ENCODE data around the gene CNIH2. TPM values are rescaled to one million over a fixed set of nuclear protein-coding genes. Genes with fewer than 3 reads are reported as not detected.

The CNIH2 gene
- total and polyA plus RNA-seq, 9 of the 15 experiments (the other 6 are each of a cell fraction or from before 2014, with no cell fraction given), result 0.26 to 0.89 (median 0.40) TPM; not detected in 4

DNA sequence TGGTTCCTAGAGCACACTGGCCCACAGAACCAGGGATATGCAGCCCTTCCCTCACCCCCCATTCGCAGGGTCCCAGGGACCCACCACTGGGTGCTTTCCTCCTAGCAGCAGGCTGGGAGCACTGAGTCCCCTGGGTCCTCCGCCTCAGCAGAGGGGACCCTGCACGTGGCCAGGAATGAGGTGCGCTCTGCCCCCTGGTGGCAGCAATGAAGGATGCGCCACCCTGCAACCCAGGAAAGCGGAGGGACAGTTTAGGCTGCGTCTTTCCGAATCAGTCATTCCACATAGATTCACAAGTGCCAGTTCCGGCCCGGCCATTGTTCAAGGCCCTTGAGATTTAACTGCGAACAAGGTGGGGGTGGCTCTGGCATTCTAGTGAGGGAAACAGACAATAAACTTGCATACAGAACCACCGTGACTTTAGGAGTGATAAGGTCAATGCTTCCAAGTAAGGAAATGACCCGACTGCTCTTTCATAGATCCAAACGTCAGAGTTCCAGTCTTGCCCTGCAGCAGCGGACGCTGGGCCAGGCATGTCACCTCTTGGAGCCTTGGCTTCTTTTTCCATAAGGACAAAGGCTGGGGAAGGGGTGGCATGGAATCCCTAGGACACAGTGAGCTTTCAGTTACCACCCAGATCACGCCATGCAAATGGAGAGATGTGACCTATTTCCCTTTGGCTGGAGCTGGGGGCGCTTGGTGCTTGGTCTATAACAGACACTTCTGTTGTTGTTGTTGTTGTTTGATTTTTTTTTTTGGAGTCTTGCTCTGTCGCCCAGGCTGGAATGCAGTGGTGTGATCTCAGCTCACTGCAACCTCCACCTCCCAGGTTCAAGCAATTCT is 50.5 kb downstream of the CNIH2 start (continued):
- TF ChIP-seq, protein P1, sequence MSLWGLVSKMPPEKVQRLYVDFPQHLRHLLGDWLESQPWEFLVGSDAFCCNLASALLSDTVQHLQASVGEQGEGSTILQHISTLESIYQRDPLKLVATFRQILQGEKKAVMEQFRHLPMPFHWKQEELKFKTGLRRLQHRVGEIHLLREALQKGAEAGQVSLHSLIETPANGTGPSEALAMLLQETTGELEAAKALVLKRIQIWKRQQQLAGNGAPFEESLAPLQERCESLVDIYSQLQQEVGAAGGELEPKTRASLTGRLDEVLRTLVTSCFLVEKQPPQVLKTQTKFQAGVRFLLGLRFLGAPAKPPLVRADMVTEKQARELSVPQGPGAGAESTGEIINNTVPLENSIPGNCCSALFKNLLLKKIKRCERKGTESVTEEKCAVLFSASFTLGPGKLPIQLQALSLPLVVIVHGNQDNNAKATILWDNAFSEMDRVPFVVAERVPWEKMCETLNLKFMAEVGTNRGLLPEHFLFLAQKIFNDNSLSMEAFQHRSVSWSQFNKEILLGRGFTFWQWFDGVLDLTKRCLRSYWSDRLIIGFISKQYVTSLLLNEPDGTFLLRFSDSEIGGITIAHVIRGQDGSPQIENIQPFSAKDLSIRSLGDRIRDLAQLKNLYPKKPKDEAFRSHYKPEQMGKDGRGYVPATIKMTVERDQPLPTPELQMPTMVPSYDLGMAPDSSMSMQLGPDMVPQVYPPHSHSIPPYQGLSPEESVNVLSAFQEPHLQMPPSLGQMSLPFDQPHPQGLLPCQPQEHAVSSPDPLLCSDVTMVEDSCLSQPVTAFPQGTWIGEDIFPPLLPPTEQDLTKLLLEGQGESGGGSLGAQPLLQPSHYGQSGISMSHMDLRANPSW (CRISPR knock-in tag; IDR thresholded peaks at IDR 0.05), result no peak
- peak; percentile 4; the same call in 1 of the 2 replicates for TF ChIP-seq STAG1 (CRISPR knock-in tag; IDR thresholded peaks at IDR 0.05; ENCODE audit: borderline replicate concordance)
- TF ChIP-seq ZNF696 (CRISPR knock-in tag; conservative IDR thresholded peaks at IDR 0.05), result no peak
- TF ChIP-seq, protein P2, sequence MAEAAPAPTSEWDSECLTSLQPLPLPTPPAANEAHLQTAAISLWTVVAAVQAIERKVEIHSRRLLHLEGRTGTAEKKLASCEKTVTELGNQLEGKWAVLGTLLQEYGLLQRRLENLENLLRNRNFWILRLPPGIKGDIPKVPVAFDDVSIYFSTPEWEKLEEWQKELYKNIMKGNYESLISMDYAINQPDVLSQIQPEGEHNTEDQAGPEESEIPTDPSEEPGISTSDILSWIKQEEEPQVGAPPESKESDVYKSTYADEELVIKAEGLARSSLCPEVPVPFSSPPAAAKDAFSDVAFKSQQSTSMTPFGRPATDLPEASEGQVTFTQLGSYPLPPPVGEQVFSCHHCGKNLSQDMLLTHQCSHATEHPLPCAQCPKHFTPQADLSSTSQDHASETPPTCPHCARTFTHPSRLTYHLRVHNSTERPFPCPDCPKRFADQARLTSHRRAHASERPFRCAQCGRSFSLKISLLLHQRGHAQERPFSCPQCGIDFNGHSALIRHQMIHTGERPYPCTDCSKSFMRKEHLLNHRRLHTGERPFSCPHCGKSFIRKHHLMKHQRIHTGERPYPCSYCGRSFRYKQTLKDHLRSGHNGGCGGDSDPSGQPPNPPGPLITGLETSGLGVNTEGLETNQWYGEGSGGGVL (CRISPR knock-in tag; IDR thresholded peaks at IDR 0.05), result no peak
- no peak for TF ChIP-seq CCAR2 (IDR thresholded peaks at IDR 0.05; ENCODE audit: low read depth, low read length)
- TF ChIP-seq SMARCA5 (IDR thresholded peaks at IDR 0.05), result no peak
- no peak for TF ChIP-seq BACH1 (tag; IDR thresholded peaks at IDR 0.05)
- TF ChIP-seq ZNF41 (CRISPR knock-in tag; conservative IDR thresholded peaks at IDR 0.05), result no peak
- peak; percentile 64; the same call in 1 of the 2 replicates for TF ChIP-seq NR2C2 (CRISPR knock-in tag; IDR thresholded peaks at IDR 0.05)
- no peak for TF ChIP-seq NR2C2 (tag; IDR thresholded peaks at IDR 0.05)
- no peak for TF ChIP-seq ZNF436 (CRISPR knock-in tag; IDR thresholded peaks at IDR 0.05)
- no peak; the same call in 1 of the 2 replicates for TF ChIP-seq DPF2 (IDR thresholded peaks at IDR 0.05)
- TF ChIP-seq ILF3 (IDR thresholded peaks at IDR 0.05; ENCODE audit: borderline replicate concordance), result no peak
- no peak for TF ChIP-seq BMI1 (IDR thresholded peaks at IDR 0.05; ENCODE audit: low read length)
- no peak; the same call in 1 of the 2 replicates for TF ChIP-seq GATAD2B (IDR thresholded peaks at IDR 0.05; ENCODE audit: borderline replicate concordance)
- TF ChIP-seq XRCC4 (IDR thresholded peaks at IDR 0.05; ENCODE audit: extremely low read depth, insufficient read depth, insufficient read length), result no peak
- no peak for TF ChIP-seq TSC22D4 (tag; IDR thresholded peaks at IDR 0.05)
- no peak for TF ChIP-seq MEIS2 (IDR thresholded peaks at IDR 0.05; ENCODE audit: partially characterized antibody)
- peak; percentile 57; the same call in 1 of the 2 replicates for TF ChIP-seq ATF7 (IDR thresholded peaks at IDR 0.05)
- no peak for TF ChIP-seq KAT8 (IDR thresholded peaks at IDR 0.05; ENCODE audit: low read depth)
- no peak for TF ChIP-seq EWSR1 (IDR thresholded peaks at IDR 0.05; ENCODE audit: borderline replicate concordance, low read depth, partially characterized antibody)
- TF ChIP-seq, protein P3, sequence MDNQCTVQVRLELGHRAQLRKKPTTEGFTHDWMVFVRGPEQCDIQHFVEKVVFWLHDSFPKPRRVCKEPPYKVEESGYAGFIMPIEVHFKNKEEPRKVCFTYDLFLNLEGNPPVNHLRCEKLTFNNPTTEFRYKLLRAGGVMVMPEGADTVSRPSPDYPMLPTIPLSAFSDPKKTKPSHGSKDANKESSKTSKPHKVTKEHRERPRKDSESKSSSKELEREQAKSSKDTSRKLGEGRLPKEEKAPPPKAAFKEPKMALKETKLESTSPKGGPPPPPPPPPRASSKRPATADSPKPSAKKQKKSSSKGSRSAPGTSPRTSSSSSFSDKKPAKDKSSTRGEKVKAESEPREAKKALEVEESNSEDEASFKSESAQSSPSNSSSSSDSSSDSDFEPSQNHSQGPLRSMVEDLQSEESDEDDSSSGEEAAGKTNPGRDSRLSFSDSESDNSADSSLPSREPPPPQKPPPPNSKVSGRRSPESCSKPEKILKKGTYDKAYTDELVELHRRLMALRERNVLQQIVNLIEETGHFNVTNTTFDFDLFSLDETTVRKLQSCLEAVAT (IDR thresholded peaks at IDR 0.05), result peak in 1 of 2 experiments; percentile 49; a peak in 1 of 4 replicates
- TF ChIP-seq GTF2A2 (tag; IDR thresholded peaks at IDR 0.05), result no peak

Data from K562 (cell line).